Caco-2 (cell line): Measurements from ENCODE around the gene HM13. TPM values are rescaled to one million over a fixed set of nuclear protein-coding genes. Genes with fewer than 3 reads are reported as not detected.
A peak's percentile ranks its signal among the peaks of the same experiment; 100 is the strongest.

Source experiments
- BruUV-seq: library from RNA; stranded (reverse); fragments of 400-500 nt; replicated peaks from 2 replicates; lab custom pipeline; 2021; lab: Mats Ljungman, UMichigan
- CTCF ChIA-PET: fragments of 300-600 bp; sonication (Branson Sonifier 250); formaldehyde crosslinking; loops from one replicate; lab custom pipeline; 2022; ENCODE audit warnings: antibody characterized with exemption; lab: Charles Lee
- POLR2A ChIA-PET: fragments of 300-600 bp; sonication (Branson Sonifier 250); formaldehyde crosslinking; loops from one replicate; lab custom pipeline; 2022; ENCODE audit warnings: antibody characterized with exemption; lab: Charles Lee
- DNase-seq, 2 experiments: peaks; one replicate each; pipeline versions ENCODE4 v3.0.0 to v3.0.0-alpha.2; 2020 to 2022
- H3K27me3 ChIP-seq: replicated peaks from 2 replicates; pipeline ENCODE4 v1.6.0; 2011; ENCODE audit warnings: low read length; ENCODE audit not compliant: control insufficient read depth, insufficient read depth
- H3K36me3 ChIP-seq: 2 replicates; pipeline ENCODE4 v1.5.1; 2011; ENCODE audit warnings: low read length; ENCODE audit not compliant: control insufficient read depth, insufficient read depth
- H3K4me1 ChIP-seq: fragments of 250-450 bp; sonication (Bioruptor Pico); 2 replicates; pipeline ENCODE4 v1.5.1; 2020; ENCODE audit warnings: mild to moderate bottlenecking
- H3K4me3 ChIP-seq: 2 replicates; pipeline ENCODE4 v1.5.1; 2011; ENCODE audit warnings: low read depth, mild to moderate bottlenecking, control low read depth, low read length
- H3K9me3 ChIP-seq: fragments of 250-450 bp; sonication (Bioruptor Pico); 2 replicates; pipeline ENCODE4 v1.5.1; 2020; ENCODE audit warnings: mild to moderate bottlenecking, moderate library complexity
- H3K27ac Mint-ChIP-seq: one replicate; pipeline ENCODE4 v1.8.0; 2022; ENCODE audit warnings: mixed read lengths; ENCODE audit not compliant: unreplicated experiment
- H3K27me3 Mint-ChIP-seq: one replicate; pipeline ENCODE4 v1.8.0; 2022; ENCODE audit warnings: mixed read lengths; ENCODE audit not compliant: insufficient read depth, unreplicated experiment
- H3K36me3 Mint-ChIP-seq: one replicate; pipeline ENCODE4 v1.8.0; 2022; ENCODE audit warnings: mild to moderate bottlenecking, mixed read lengths; ENCODE audit not compliant: insufficient read depth, unreplicated experiment
- H3K4me1 Mint-ChIP-seq: one replicate; pipeline ENCODE4 v1.8.0; 2022; ENCODE audit warnings: low read depth, mixed read lengths; ENCODE audit not compliant: unreplicated experiment
- H3K4me3 Mint-ChIP-seq: one replicate; pipeline ENCODE4 v1.8.0; 2022; ENCODE audit warnings: mild to moderate bottlenecking, moderate library complexity, mixed read lengths; ENCODE audit not compliant: unreplicated experiment
- H3K9me3 Mint-ChIP-seq: one replicate; pipeline ENCODE4 v1.8.0; 2022; ENCODE audit warnings: mixed read lengths; ENCODE audit not compliant: unreplicated experiment
- CTCF ChIP-seq, 2 experiments: fragments of 200-600 bp in 1 of 2; IDR thresholded peaks; 1 replicate in 1 of 2; 2 replicates in 1 of 2; pipeline versions ENCODE4 v1.5.1 to v1.8.0; 2011 to 2022; ENCODE audit warnings: antibody characterized with exemption in 1 of 2, control low read depth in 1 of 2, inconsistent platforms in 1 of 2, low read depth in 1 of 2, low read length in 1 of 2, mild to moderate bottlenecking in 1 of 2, moderate library complexity in 1 of 2; ENCODE audit not compliant: insufficient read depth in 1 of 2, severe bottlenecking in 1 of 2, unreplicated experiment in 1 of 2
- intact Hi-C: fragments of 100-400 bp; cut with micrococcal nuclease; formaldehyde crosslinking; loops from one replicate; pipeline ENCODE4 v1.10.0; 2022; ENCODE audit not compliant: unreplicated experiment
- total RNA-seq: library from RNA; stranded (reverse); gene quantifications from 2 replicates; pipeline ENCODE4 v1.2.3, GENCODE V29; 2022

Gene HM13
- total RNA-seq, 1 experiment from 2014 or later: 443 TPM

- peak overlapping the region; percentile 61 for H3K27ac Mint-ChIP-seq
- H3K27me3 ChIP-seq: no peaks in the 10 kb centered on the region
- no peaks in the 10 kb centered on the region for H3K36me3 ChIP-seq
- TF ChIP-seq CTCF (IDR thresholded peaks at IDR 0.05; ENCODE audit: insufficient read depth in 1 of 2, low read depth in 1 of 2, low read length in 1 of 2, severe bottlenecking in 1 of 2, unreplicated experiment in 1 of 2): peak in 1 of 2 experiments; percentile 12
- intact Hi-C loops: no loop called here
- H3K9me3 Mint-ChIP-seq: no peaks in the 10 kb centered on the region
- H3K4me1 Mint-ChIP-seq: peaks cover 32% of the 10 kb centered on the region
- H3K27me3 Mint-ChIP-seq: no peaks in the 10 kb centered on the region
- no peaks in the 10 kb centered on the region for H3K9me3 ChIP-seq
- POLR2A ChIA-PET: interaction anchor here (1.1 kb wide), 4 partner anchors 10 to 20 kb away, joined by 3 to 16 read pairs (median 7); partner anchors contain the start of gene ID1
- no peak overlapping the region for H3K4me3 ChIP-seq
- peak; percentile 71 to 79 for DNase-seq
- no TSS peak for BruUV-seq
- H3K4me1 ChIP-seq: peaks cover 30% of the 10 kb centered on the region
- H3K4me3 Mint-ChIP-seq: no peak overlapping the region
- CTCF ChIA-PET: interaction anchor here (0.7 to 1.5 kb wide), 7 partner anchors 10 to 33 kb away, joined by 3 to 18 read pairs (median 5); no protein-coding TSS in a partner anchor
- H3K36me3 Mint-ChIP-seq: no peaks in the 10 kb centered on the region
Measured at GRCh38 chr20:31593221-31594001, 79.2 kb downstream of the HM13 start.

GRCh38 chr20:31594002-31594557 lies 79.8 kb downstream of the HM13 start:
- CTCF ChIA-PET: interaction anchor here (0.7 to 2.5 kb wide), 5 partner anchors 9 to 34 kb away, joined by 3 to 18 read pairs (median 9); no protein-coding TSS in a partner anchor
- POLR2A ChIA-PET: interaction anchor here (1.1 kb wide), 1 partner anchor 10 kb away, joined by 6 read pairs; no protein-coding TSS in a partner anchor
- Histone ChIP-seq H3K4me1 (peaks cover 25% of the 10 kb centered on the region), H3K4me3 (no peak overlapping the region), H3K36me3 (no peaks in the 10 kb centered on the region), H3K27me3 (no peaks in the 10 kb centered on the region), H3K9me3 (no peaks in the 10 kb centered on the region)
- no peak for TF ChIP-seq CTCF (IDR thresholded peaks at IDR 0.05; ENCODE audit: insufficient read depth in 1 of 2, low read depth in 1 of 2, low read length in 1 of 2, severe bottlenecking in 1 of 2, unreplicated experiment in 1 of 2)
- no peak for DNase-seq
- intact Hi-C loops: no loop called here
- Mint-ChIP-seq H3K4me3 (no peak overlapping the region), H3K27me3 (no peaks in the 10 kb centered on the region), H3K36me3 (no peaks in the 10 kb centered on the region), H3K4me1 (peaks cover 26% of the 10 kb centered on the region), H3K27ac (peak overlapping the region; percentile 61), H3K9me3 (no peaks in the 10 kb centered on the region)
- BruUV-seq: no TSS peak
